Natural killer cell treated with Interleukin-12 subunit alpha and Interleukin-12 subunit beta and Interleukin-15 and Interleukin-18, amount 100 ng/mL, for 72 hours (primary cell): Measurements from ENCODE around the gene ACAD11. TPM values are rescaled to one million over a fixed set of nuclear protein-coding genes. Genes with fewer than 3 reads are reported as not detected.
"Not testable (repeated sequence)": the region's sequence is repeated elsewhere in the genome, so short reads cannot be mapped to it uniquely, and the experiment has no call there.

Experiments used
- ATAC-seq, 2 donors: fragments of 150-1000 bp; cut with Tn5 transposase in 1 of 2; sonication (Bioruptor Pico), chemical (Tn5 transposase) in 1 of 2; 2 replicates each; pipeline ENCODE4 v1.10.0; 2021
- DNase-seq: peaks from one replicate; pipeline ENCODE4 v3.0.0; 2022; ENCODE audit warnings: low spot score
- H3K27ac Mint-ChIP-seq, 2 donors: 1 replicate in 1 of 2; 2 replicates in 1 of 2; pipeline ENCODE4 v1.8.0; 2022; ENCODE audit warnings: mixed read lengths in 2 of 2, mild to moderate bottlenecking in 1 of 2, moderate library complexity in 1 of 2
- H3K27me3 Mint-ChIP-seq, 2 donors: 1 replicate in 1 of 2; 2 replicates in 1 of 2; pipeline ENCODE4 v1.8.0; 2022; ENCODE audit warnings: mixed read lengths in 2 of 2
- H3K36me3 Mint-ChIP-seq: one replicate; pipeline ENCODE4 v1.8.0; 2022; ENCODE audit warnings: mixed read lengths
- H3K4me1 Mint-ChIP-seq, 2 donors: 1 replicate in 1 of 2; 2 replicates in 1 of 2; pipeline ENCODE4 v1.8.0; 2022; ENCODE audit warnings: low read depth in 2 of 2, mixed read lengths in 2 of 2, mild to moderate bottlenecking in 1 of 2
- H3K4me3 Mint-ChIP-seq: one replicate; pipeline ENCODE4 v1.8.0; 2022; ENCODE audit warnings: mixed read lengths
- H3K9me3 Mint-ChIP-seq: 2 replicates; pipeline ENCODE4 v1.8.0; 2022; ENCODE audit warnings: mixed read lengths
- total RNA-seq, 2 donors: library from RNA; stranded (reverse); gene quantifications; one replicate each; pipeline ENCODE4 v1.2.3, GENCODE V29; 2022

ACAD11 gene
- total RNA-seq, 2 donors from 2014 or later: 9.3 to 11.5 TPM

- H3K27ac Mint-ChIP-seq: no peak overlapping the region
- DNase-seq (no peak), ATAC-seq (no peak)
- H3K4me3 Mint-ChIP-seq: no peak overlapping the region
- no peaks in the 10 kb centered on the region for H3K27me3 Mint-ChIP-seq
- peaks cover 4% of the 10 kb centered on the region for H3K36me3 Mint-ChIP-seq
- H3K9me3 Mint-ChIP-seq: no peaks in the 10 kb centered on the region
- peaks cover 0 to 2% of the 10 kb centered on the region in 2 donors for H3K4me1 Mint-ChIP-seq
These were observed 20.9 kb downstream of the ACAD11 start for GRCh38 chr3:132638706-132639105.

GRCh38 chr3:132637590-132637989 is 22.0 kb downstream of the ACAD11 start:
- ATAC-seq: no peak
- Mint-ChIP-seq H3K4me3 (no peak overlapping the region), H3K27ac (no peak overlapping the region), H3K4me1 (no peaks in the 10 kb centered on the region), H3K36me3 (peaks cover 4% of the 10 kb centered on the region), H3K27me3 (no peaks in the 10 kb centered on the region), H3K9me3 (no peaks in the 10 kb centered on the region)
- DNase-seq: no peak

- Mint-ChIP-seq H3K4me3 (no peak overlapping the region), H3K36me3 (peaks cover 4% of the 10 kb centered on the region), H3K4me1 (no peaks in the 10 kb centered on the region), H3K9me3 (no peaks in the 10 kb centered on the region), H3K27me3 (no peaks in the 10 kb centered on the region), H3K27ac (no peak overlapping the region)
- no peak for DNase-seq
- no peak for ATAC-seq
These were observed 24.6 kb downstream of the ACAD11 start for GRCh38 chr3:132635052-132635451.

GRCh38 chr3:132630612-132631011 is 29.0 kb downstream of the ACAD11 start:
- no peaks in the 10 kb centered on the region for H3K9me3 Mint-ChIP-seq
- H3K27ac Mint-ChIP-seq: no peak overlapping the region
- DNase-seq: no peak
- H3K4me1 Mint-ChIP-seq: no peaks in the 10 kb centered on the region
- no peaks in the 10 kb centered on the region for H3K27me3 Mint-ChIP-seq
- ATAC-seq: no peak
- no peaks in the 10 kb centered on the region for H3K36me3 Mint-ChIP-seq
- H3K4me3 Mint-ChIP-seq: no peak overlapping the region

GRCh38 chr3:132629928-132630327 is 29.7 kb downstream of the ACAD11 start:
- H3K4me3 Mint-ChIP-seq: no peak overlapping the region
- ATAC-seq (no peak), DNase-seq (no peak)
- H3K27me3 Mint-ChIP-seq: no peaks in the 10 kb centered on the region
- no peaks in the 10 kb centered on the region for H3K36me3 Mint-ChIP-seq
- no peaks in the 10 kb centered on the region for H3K4me1 Mint-ChIP-seq
- no peak overlapping the region for H3K27ac Mint-ChIP-seq
- no peaks in the 10 kb centered on the region for H3K9me3 Mint-ChIP-seq

- Mint-ChIP-seq H3K4me1 (no peaks in the 10 kb centered on the region), H3K9me3 (no peaks in the 10 kb centered on the region)
These were observed 31.5 kb downstream of the ACAD11 start for GRCh38 chr3:132628157-132628556.

GRCh38 chr3:132626955-132627354 is 32.7 kb downstream of the ACAD11 start:
- H3K4me1 Mint-ChIP-seq: no peaks in the 10 kb centered on the region

More at GRCh38 chr3:132628157-132628556, 31.5 kb downstream of the ACAD11 start:
- H3K36me3 Mint-ChIP-seq: no peaks in the 10 kb centered on the region
- no peaks in the 10 kb centered on the region for H3K27me3 Mint-ChIP-seq
- DNase-seq: no peak
- no peak overlapping the region for H3K27ac Mint-ChIP-seq
- no peak for ATAC-seq
- no peak overlapping the region for H3K4me3 Mint-ChIP-seq

GRCh38 chr3:132625613-132626012 is 34.0 kb downstream of the ACAD11 start:
- no peak overlapping the region for H3K27ac Mint-ChIP-seq
- no peak overlapping the region for H3K4me3 Mint-ChIP-seq
- H3K27me3 Mint-ChIP-seq: no peaks in the 10 kb centered on the region
- H3K9me3 Mint-ChIP-seq: no peaks in the 10 kb centered on the region
- peaks cover 5% of the 10 kb centered on the region for H3K36me3 Mint-ChIP-seq
- H3K4me1 Mint-ChIP-seq: no peaks in the 10 kb centered on the region
- ATAC-seq: no peak
- no peak for DNase-seq

More at GRCh38 chr3:132626955-132627354, 32.7 kb downstream of the ACAD11 start:
- Mint-ChIP-seq H3K4me3 (no peak overlapping the region), H3K27ac (no peak overlapping the region), H3K27me3 (no peaks in the 10 kb centered on the region), H3K9me3 (no peaks in the 10 kb centered on the region), H3K36me3 (no peaks in the 10 kb centered on the region)
- DNase-seq: no peak
- no peak for ATAC-seq

- Mint-ChIP-seq H3K4me1 (no peaks in the 10 kb centered on the region), H3K4me3 (no peak overlapping the region), H3K9me3 (no peaks in the 10 kb centered on the region), H3K27ac (no peak overlapping the region), H3K36me3 (peaks cover 7% of the 10 kb centered on the region), H3K27me3 (no peaks in the 10 kb centered on the region)
- no peak for ATAC-seq
- no peak for DNase-seq
These were observed 34.8 kb downstream of the ACAD11 start for GRCh38 chr3:132624790-132625189.

- ATAC-seq: no peak
- H3K36me3 Mint-ChIP-seq: peaks cover 7% of the 10 kb centered on the region
- no peak overlapping the region for H3K4me3 Mint-ChIP-seq
- H3K27me3 Mint-ChIP-seq: no peaks in the 10 kb centered on the region
- H3K9me3 Mint-ChIP-seq: no peaks in the 10 kb centered on the region
- no peaks in the 10 kb centered on the region for H3K4me1 Mint-ChIP-seq
- H3K27ac Mint-ChIP-seq: no peak overlapping the region
- no peak for DNase-seq
These were observed 36.0 kb downstream of the ACAD11 start for GRCh38 chr3:132623646-132624045.

GRCh38 chr3:132622761-132623160 is 36.8 kb downstream of the ACAD11 start:
- Mint-ChIP-seq H3K4me1 (no peaks in the 10 kb centered on the region), H3K4me3 (no peak overlapping the region), H3K27ac (no peak overlapping the region), H3K36me3 (peaks cover 9% of the 10 kb centered on the region), H3K9me3 (no peaks in the 10 kb centered on the region), H3K27me3 (no peaks in the 10 kb centered on the region)
- no peak for DNase-seq
- ATAC-seq: no peak

GRCh38 chr3:132622148-132622547 is 37.5 kb downstream of the ACAD11 start:
- H3K9me3 Mint-ChIP-seq: no peaks in the 10 kb centered on the region
- H3K36me3 Mint-ChIP-seq: peaks cover 13% of the 10 kb centered on the region
- no peak overlapping the region for H3K4me3 Mint-ChIP-seq
- H3K27me3 Mint-ChIP-seq: no peaks in the 10 kb centered on the region
- DNase-seq (no peak), ATAC-seq (no peak)
- no peak overlapping the region for H3K27ac Mint-ChIP-seq
- H3K4me1 Mint-ChIP-seq: no peaks in the 10 kb centered on the region

GRCh38 chr3:132616780-132617179 is 42.8 kb downstream of the ACAD11 start:
- DNase-seq: no peak
- ATAC-seq: no peak
- no peaks in the 10 kb centered on the region for H3K27me3 Mint-ChIP-seq
- no peak overlapping the region for H3K27ac Mint-ChIP-seq
- H3K4me3 Mint-ChIP-seq: no peak overlapping the region
- peaks cover 0 to 2% of the 10 kb centered on the region in 2 donors for H3K4me1 Mint-ChIP-seq
- peaks cover 22% of the 10 kb centered on the region for H3K36me3 Mint-ChIP-seq
- H3K9me3 Mint-ChIP-seq: no peaks in the 10 kb centered on the region

GRCh38 chr3:132615881-132616280 is 43.7 kb downstream of the ACAD11 start:
- no peak overlapping the region for H3K4me3 Mint-ChIP-seq
- H3K4me1 Mint-ChIP-seq: peaks cover 0 to 2% of the 10 kb centered on the region in 2 donors
- ATAC-seq: no peak
- H3K9me3 Mint-ChIP-seq: no peaks in the 10 kb centered on the region
- no peak for DNase-seq
- no peak overlapping the region for H3K27ac Mint-ChIP-seq
- peaks cover 20% of the 10 kb centered on the region for H3K36me3 Mint-ChIP-seq
- no peaks in the 10 kb centered on the region for H3K27me3 Mint-ChIP-seq

- ATAC-seq, H3K27me3 Mint-ChIP-seq, H3K27ac Mint-ChIP-seq, H3K4me1 Mint-ChIP-seq, DNase-seq, H3K4me3 Mint-ChIP-seq, H3K9me3 Mint-ChIP-seq: not testable (repeated sequence)
- H3K36me3 Mint-ChIP-seq: peaks cover 15% of the 10 kb centered on the region
These were observed 44.3 kb downstream of the ACAD11 start for GRCh38 chr3:132615301-132615700.
